ENCODE results near the gene RNU4-1.

Gene RNU4-1

DNA sequence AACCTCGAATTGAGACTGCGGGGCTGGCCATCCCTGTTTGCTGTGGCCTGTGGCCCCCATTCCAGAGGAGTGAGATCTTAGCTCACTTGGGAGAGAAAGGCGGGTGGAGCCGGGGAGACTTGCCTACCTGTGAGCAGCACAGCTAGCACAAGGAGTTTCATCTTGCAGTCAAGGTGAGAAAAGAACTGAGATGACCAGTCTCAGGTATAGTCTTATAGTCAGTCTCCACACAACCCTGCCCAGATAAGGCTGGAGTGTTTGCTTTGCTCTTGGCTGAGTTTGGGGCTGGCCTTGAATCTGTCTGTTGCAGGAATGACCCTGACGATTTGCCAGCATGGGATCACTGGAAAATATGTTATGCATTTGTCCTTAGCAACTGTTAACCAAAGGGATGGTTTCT, 34.6 kb upstream of the RNU4-1 start, which contains the start of gene PLA2G1B:
Gene PLA2G1B (minus strand): TSS at position 187 of the 400 bp plus-strand sequence. CDS start 26 bp downstream, at position 161.
- Histone ChIP-seq H3K9me3 (ENCODE audit: control insufficient read depth in 5 of 5, low read length in 5 of 5) (no peaks in the 10 kb centered on the region), H3K27ac (ENCODE audit: low read depth, low read length) (no peak within 1 kb of the TSS), H3K36me3 (ENCODE audit: control insufficient read depth in 5 of 5, insufficient read depth in 5 of 5, low read length in 5 of 5) (no peaks in the 10 kb centered on the region), H3K27me3 (ENCODE audit: control insufficient read depth in 5 of 5, insufficient read depth in 4 of 5, low read length in 5 of 5) (peaks cover 0 to 5% (median 0%) of the 10 kb centered on the region in 5 donors), H3K9ac (ENCODE audit: low read length in 5 of 5) (no peak within 1 kb of the TSS), H3K4me3 (ENCODE audit: low read depth in 1 of 5, low read length in 5 of 5) (no peak within 1 kb of the TSS), H3K4me1 (ENCODE audit: control insufficient read depth in 5 of 5, insufficient read depth in 5 of 5, low read length in 5 of 5) (peaks cover 0 to 6% (median 6%) of the 10 kb centered on the region in 5 donors)

- no peaks in the 10 kb centered on the region for H3K27me3 ChIP-seq (ENCODE audit: control insufficient read depth in 5 of 5, insufficient read depth in 4 of 5, low read length in 5 of 5)
- peaks cover 0 to 6% (median 6%) of the 10 kb centered on the region in 5 donors for H3K4me1 ChIP-seq (ENCODE audit: control insufficient read depth in 5 of 5, insufficient read depth in 5 of 5, low read length in 5 of 5)
- H3K27ac ChIP-seq (ENCODE audit: low read depth, low read length) = no peak overlapping the region
- no peaks in the 10 kb centered on the region for H3K36me3 ChIP-seq (ENCODE audit: control insufficient read depth in 5 of 5, insufficient read depth in 5 of 5, low read length in 5 of 5)
- H3K9ac ChIP-seq (ENCODE audit: low read length in 5 of 5) = no peak overlapping the region
- H3K9me3 ChIP-seq (ENCODE audit: control insufficient read depth in 5 of 5, low read length in 5 of 5) = no peaks in the 10 kb centered on the region
- H3K4me3 ChIP-seq (ENCODE audit: low read depth in 1 of 5, low read length in 5 of 5) = no peak overlapping the region
Observed at GRCh38 chr12:120324841-120325417, 31.9 kb upstream of the RNU4-1 start.

GRCh38 chr12:120323772-120324171, 30.7 kb upstream of the RNU4-1 start:
- H3K4me3 ChIP-seq (ENCODE audit: low read depth in 1 of 5, low read length in 5 of 5) = no peak overlapping the region
- H3K9me3 ChIP-seq (ENCODE audit: control insufficient read depth in 5 of 5, low read length in 5 of 5) = no peaks in the 10 kb centered on the region
- H3K27me3 ChIP-seq (ENCODE audit: control insufficient read depth in 5 of 5, insufficient read depth in 4 of 5, low read length in 5 of 5) = no peaks in the 10 kb centered on the region
- H3K4me1 ChIP-seq (ENCODE audit: control insufficient read depth in 5 of 5, insufficient read depth in 5 of 5, low read length in 5 of 5) = peaks cover 0 to 6% (median 6%) of the 10 kb centered on the region in 5 donors
- H3K36me3 ChIP-seq (ENCODE audit: control insufficient read depth in 5 of 5, insufficient read depth in 5 of 5, low read length in 5 of 5) = no peaks in the 10 kb centered on the region
- no peak overlapping the region for H3K9ac ChIP-seq (ENCODE audit: low read length in 5 of 5)
- no peak overlapping the region for H3K27ac ChIP-seq (ENCODE audit: low read depth, low read length)

- no peak overlapping the region for H3K9ac ChIP-seq (ENCODE audit: low read length in 5 of 5)
- H3K27ac ChIP-seq (ENCODE audit: low read depth, low read length) = no peak overlapping the region
Observed at GRCh38 chr12:120321382-120322202, 28.6 kb upstream of the RNU4-1 start.

GRCh38 chr12:120317224-120318105, 24.4 kb upstream of the RNU4-1 start:
- Histone ChIP-seq H3K4me1 (ENCODE audit: control insufficient read depth in 5 of 5, insufficient read depth in 5 of 5, low read length in 5 of 5) (peaks cover 0 to 14% (median 13%) of the 10 kb centered on the region in 5 donors), H3K9me3 (ENCODE audit: control insufficient read depth in 5 of 5, low read length in 5 of 5) (no peaks in the 10 kb centered on the region), H3K36me3 (ENCODE audit: control insufficient read depth in 5 of 5, insufficient read depth in 5 of 5, low read length in 5 of 5) (no peaks in the 10 kb centered on the region), H3K27ac (ENCODE audit: low read depth, low read length) (peak overlapping the region; percentile 54), H3K9ac (ENCODE audit: low read length in 5 of 5) (peak overlapping the region; percentile 50 to 88 (median 81)), H3K27me3 (ENCODE audit: control insufficient read depth in 5 of 5, insufficient read depth in 4 of 5, low read length in 5 of 5) (no peaks in the 10 kb centered on the region), H3K4me3 (ENCODE audit: low read depth in 1 of 5, low read length in 5 of 5) (peak overlapping the region; percentile 79 to 95 (median 90))

More at GRCh38 chr12:120321382-120322202, 28.6 kb upstream of the RNU4-1 start:
- Histone ChIP-seq H3K9me3 (ENCODE audit: control insufficient read depth in 5 of 5, low read length in 5 of 5) (no peaks in the 10 kb centered on the region), H3K36me3 (ENCODE audit: control insufficient read depth in 5 of 5, insufficient read depth in 5 of 5, low read length in 5 of 5) (no peaks in the 10 kb centered on the region), H3K4me3 (ENCODE audit: low read depth in 1 of 5, low read length in 5 of 5) (no peak overlapping the region), H3K4me1 (ENCODE audit: control insufficient read depth in 5 of 5, insufficient read depth in 5 of 5, low read length in 5 of 5) (peaks cover 0 to 19% (median 18%) of the 10 kb centered on the region in 5 donors), H3K27me3 (ENCODE audit: control insufficient read depth in 5 of 5, insufficient read depth in 4 of 5, low read length in 5 of 5) (no peaks in the 10 kb centered on the region)

- no peaks in the 10 kb centered on the region for H3K9me3 ChIP-seq (ENCODE audit: control insufficient read depth in 5 of 5, low read length in 5 of 5)
- H3K4me1 ChIP-seq (ENCODE audit: control insufficient read depth in 5 of 5, insufficient read depth in 5 of 5, low read length in 5 of 5) = peaks cover 0 to 14% (median 13%) of the 10 kb centered on the region in 5 donors
- no peaks in the 10 kb centered on the region for H3K36me3 ChIP-seq (ENCODE audit: control insufficient read depth in 5 of 5, insufficient read depth in 5 of 5, low read length in 5 of 5)
- peak overlapping the region; percentile 50 to 88 (median 81) for H3K9ac ChIP-seq (ENCODE audit: low read length in 5 of 5)
- peak overlapping the region; percentile 54 for H3K27ac ChIP-seq (ENCODE audit: low read depth, low read length)
- no peaks in the 10 kb centered on the region for H3K27me3 ChIP-seq (ENCODE audit: control insufficient read depth in 5 of 5, insufficient read depth in 4 of 5, low read length in 5 of 5)
- H3K4me3 ChIP-seq (ENCODE audit: low read depth in 1 of 5, low read length in 5 of 5) = peak overlapping the region; percentile 79 to 95 (median 90)
Observed at GRCh38 chr12:120316798-120317223, 23.8 kb upstream of the RNU4-1 start.

DNA sequence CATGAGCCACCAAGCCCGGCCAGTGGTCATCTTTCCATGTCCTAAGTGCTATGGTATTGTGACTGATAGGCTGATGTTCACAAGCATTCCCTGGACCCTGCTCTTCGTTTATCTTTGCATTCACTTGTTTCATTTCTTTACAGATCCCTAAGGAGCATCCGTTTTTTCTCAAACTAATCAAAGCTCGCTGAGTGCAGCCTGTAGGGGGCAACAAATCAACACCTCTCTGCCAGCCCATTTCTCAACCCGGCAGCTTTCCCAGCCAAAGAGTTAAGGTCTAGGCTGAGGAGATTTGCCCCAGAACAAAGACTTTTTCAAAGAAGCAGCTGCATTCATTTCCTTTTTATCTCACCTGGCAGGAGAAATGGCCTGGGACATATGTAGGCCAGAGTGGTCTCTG, 21.2 kb upstream of the RNU4-1 start:
- Histone ChIP-seq H3K27me3 (ENCODE audit: control insufficient read depth in 5 of 5, insufficient read depth in 4 of 5, low read length in 5 of 5) (no peaks in the 10 kb centered on the region), H3K27ac (ENCODE audit: low read depth, low read length) (no peak overlapping the region), H3K36me3 (ENCODE audit: control insufficient read depth in 5 of 5, insufficient read depth in 5 of 5, low read length in 5 of 5) (no peaks in the 10 kb centered on the region), H3K9me3 (ENCODE audit: control insufficient read depth in 5 of 5, low read length in 5 of 5) (no peaks in the 10 kb centered on the region), H3K4me1 (ENCODE audit: control insufficient read depth in 5 of 5, insufficient read depth in 5 of 5, low read length in 5 of 5) (peaks cover 0 to 14% (median 13%) of the 10 kb centered on the region in 5 donors), H3K4me3 (ENCODE audit: low read depth in 1 of 5, low read length in 5 of 5) (no peak overlapping the region), H3K9ac (ENCODE audit: low read length in 5 of 5) (no peak overlapping the region)

GRCh38 chr12:120301962-120302815, 9.2 kb upstream of the RNU4-1 start, which contains the start of gene SIRT4:
TSS of gene SIRT4 (plus strand) at chr12:120302321. CDS start at chr12:120303562, 1,241 bp downstream.
- H3K36me3 ChIP-seq (ENCODE audit: control insufficient read depth in 5 of 5, insufficient read depth in 5 of 5, low read length in 5 of 5) = peaks cover 0 to 2% (median 0%) of the 10 kb centered on the region in 5 donors
- peak within 1 kb of the TSS; percentile 78 for H3K27ac ChIP-seq (ENCODE audit: low read depth, low read length)
- H3K27me3 ChIP-seq (ENCODE audit: control insufficient read depth in 5 of 5, insufficient read depth in 4 of 5, low read length in 5 of 5) = no peaks in the 10 kb centered on the region
- H3K4me1 ChIP-seq (ENCODE audit: control insufficient read depth in 5 of 5, insufficient read depth in 5 of 5, low read length in 5 of 5) = peaks cover 0 to 9% (median 6%) of the 10 kb centered on the region in 5 donors
- H3K9ac ChIP-seq (ENCODE audit: low read length in 5 of 5) = peak within 1 kb of the TSS; percentile 74 to 88 (median 84)
- H3K9me3 ChIP-seq (ENCODE audit: control insufficient read depth in 5 of 5, low read length in 5 of 5) = no peaks in the 10 kb centered on the region
- H3K4me3 ChIP-seq (ENCODE audit: low read depth in 1 of 5, low read length in 5 of 5) = peak within 1 kb of the TSS; percentile 78 to 100 (median 93)

DNA sequence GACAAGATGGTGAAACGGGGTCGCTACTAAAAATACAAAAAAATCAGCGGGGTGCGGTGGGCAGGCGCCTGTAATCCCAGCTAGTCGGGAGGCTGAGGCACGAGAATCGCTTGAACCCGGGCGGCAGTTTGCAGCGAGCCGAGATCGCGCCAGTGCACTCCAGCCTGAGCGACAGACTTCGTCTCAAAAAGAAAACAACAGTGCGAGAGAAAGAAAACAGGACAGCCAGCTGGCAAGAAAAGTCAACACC, 701 bp downstream of the RNU4-1 start:
- Histone ChIP-seq H3K27me3 (ENCODE audit: control insufficient read depth in 5 of 5, insufficient read depth in 4 of 5, low read length in 5 of 5) (no peaks in the 10 kb centered on the region), H3K9me3 (ENCODE audit: control insufficient read depth in 5 of 5, low read length in 5 of 5) (no peaks in the 10 kb centered on the region), H3K27ac (ENCODE audit: low read depth, low read length) (peak overlapping the region; percentile 97), H3K4me1 (ENCODE audit: control insufficient read depth in 5 of 5, insufficient read depth in 5 of 5, low read length in 5 of 5) (peaks cover 5 to 26% (median 19%) of the 10 kb centered on the region in 5 donors), H3K36me3 (ENCODE audit: control insufficient read depth in 5 of 5, insufficient read depth in 5 of 5, low read length in 5 of 5) (no peaks in the 10 kb centered on the region), H3K4me3 (ENCODE audit: low read depth in 1 of 5, low read length in 5 of 5) (peak overlapping the region; percentile 67 to 83 (median 69)), H3K9ac (ENCODE audit: low read length in 5 of 5) (peak overlapping the region; percentile 8 to 88 (median 79))
